Panc1 (cell line): Measurements from ENCODE around the gene ASCC3. TPM values are rescaled to one million over a fixed set of nuclear protein-coding genes. Genes with fewer than 3 reads are reported as not detected.

Experiments used
- ATAC-seq: fragments of 200-7000 bp; cut with Tn5 transposase; 2 replicates; pipeline ENCODE4 v1.9.1; 2020; ENCODE audit warnings: mild to moderate bottlenecking, moderate library complexity
- BruUV-seq: library from RNA; stranded (reverse); fragments of 400-500 nt; replicated peaks from 2 replicates; lab custom pipeline; 2021; lab: Mats Ljungman, UMichigan
- CTCF ChIA-PET: fragments of 300-600 bp; sonication (Branson Sonifier 250); formaldehyde crosslinking; loops from one replicate; lab custom pipeline; 2022; ENCODE audit warnings: antibody characterized with exemption; lab: Charles Lee
- POLR2A ChIA-PET: fragments of 300-600 bp; sonication (Branson Sonifier 250); formaldehyde crosslinking; loops from one replicate; lab custom pipeline; 2022; ENCODE audit warnings: antibody characterized with exemption; lab: Charles Lee
- DNase-seq: peaks from one replicate; pipeline ENCODE4 v3.0.0-alpha.2; 2010; ENCODE audit warnings: low read depth, low spot score
- H3K27ac ChIP-seq: 2 replicates; pipeline ENCODE4 v1.5.1; 2011; ENCODE audit warnings: mild to moderate bottlenecking, low read length, inconsistent platforms
- H3K27me3 ChIP-seq: fragments of 200-500 bp; sonication (Bioruptor generic); 2 replicates; pipeline ENCODE4 v1.6.0; 2014; ENCODE audit warnings: low read length, inconsistent platforms; ENCODE audit not compliant: control insufficient read depth, insufficient read depth
- H3K36me3 ChIP-seq: fragments of 200-500 bp; sonication (Bioruptor generic); 2 replicates; pipeline ENCODE4 v1.5.1; 2014; ENCODE audit warnings: inconsistent platforms, mild to moderate bottlenecking, low read length, moderate library complexity; ENCODE audit not compliant: control insufficient read depth, insufficient read depth
- H3K4me1 ChIP-seq: 2 replicates; pipeline ENCODE4 v1.5.1; 2011; ENCODE audit warnings: inconsistent platforms, mild to moderate bottlenecking, low read length, moderate library complexity; ENCODE audit not compliant: control insufficient read depth, insufficient read depth
- H3K4me3 ChIP-seq, 2 experiments: 2 replicates each; pipeline ENCODE4 v1.5.1; 2011 to 2012; ENCODE audit warnings: low read depth in 2 of 2, low read length in 2 of 2, mild to moderate bottlenecking in 2 of 2, inconsistent platforms in 1 of 2, moderate library complexity in 1 of 2
- H3K9me3 ChIP-seq: fragments of 200-500 bp; sonication (Bioruptor generic); 2 replicates; pipeline ENCODE4 v1.5.1; 2014; ENCODE audit warnings: low read depth, mild to moderate bottlenecking, inconsistent platforms, low read length, moderate library complexity; ENCODE audit not compliant: control insufficient read depth, insufficient read depth
- POLR2AphosphoS5 ChIP-seq: IDR thresholded peaks from 2 replicates; pipeline ENCODE4 v1.6.1; 2012; ENCODE audit warnings: mild to moderate bottlenecking, low read depth, low read length, moderate library complexity
- SIN3A ChIP-seq: IDR thresholded peaks from 2 replicates; pipeline ENCODE4 v1.6.1; 2012; ENCODE audit warnings: low read depth, mild to moderate bottlenecking, low read length, moderate library complexity, borderline replicate concordance; ENCODE audit not compliant: insufficient read depth
- TCF7L2 ChIP-seq: IDR thresholded peaks from 2 replicates; pipeline ENCODE4 v1.6.1; 2011; ENCODE audit warnings: mild to moderate bottlenecking, low read depth, low read length, inconsistent platforms
- in situ Hi-C: cut with HindIII; loops from 2 replicates; pipeline ENCODE4 v1.10.0; 2016; ENCODE audit warnings: low sequenced_read_pairs, low pct_unique_long_range_greater_than_20kb
- intact Hi-C: fragments of 100-400 bp; cut with micrococcal nuclease; formaldehyde crosslinking; loops from one replicate; pipeline ENCODE4 v1.10.0; 2022; ENCODE audit not compliant: unreplicated experiment
- total RNA-seq: library from RNA; stranded (reverse); gene quantifications from one replicate; pipeline ENCODE4 v1.2.1, GENCODE V29; 2021; ENCODE audit not compliant: unreplicated experiment
- TF ChIP-seq, protein P1 (sequence below), 2 experiments: IDR thresholded peaks; 2 replicates each; pipeline ENCODE4 v1.6.1; 2011 to 2012; ENCODE audit warnings: low read depth in 2 of 2, control low read depth in 1 of 2, low read length in 1 of 2, mild to moderate bottlenecking in 1 of 2, moderate library complexity in 1 of 2; ENCODE audit not compliant: insufficient read depth in 1 of 2
- TF ChIP-seq, protein P2 (sequence below): fragments of 450-650 bp; IDR thresholded peaks from 2 replicates; pipeline ENCODE4 v1.5.1; 2017; ENCODE audit warnings: mild to moderate bottlenecking

The ASCC3 gene
- total RNA-seq, 1 experiment from 2014 or later, result 46.9 TPM

DNA sequence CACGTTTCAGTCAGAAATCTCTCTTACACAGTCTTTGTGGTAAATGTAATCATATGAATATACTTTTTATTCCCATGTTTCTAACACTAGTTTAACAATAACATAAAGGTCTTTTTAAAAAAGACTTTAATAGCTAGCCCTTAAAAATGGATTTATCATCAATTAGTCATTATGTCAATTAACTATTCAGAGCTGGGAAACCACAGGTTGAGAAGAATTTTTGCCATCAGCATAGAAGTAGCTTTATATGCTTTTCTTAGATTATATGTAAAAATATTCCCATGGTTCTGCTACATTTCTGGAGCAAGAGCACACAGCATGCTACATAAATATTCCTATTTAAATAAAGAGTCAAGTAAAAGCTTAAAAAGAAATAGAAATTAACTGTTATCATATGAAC, 35.5 kb downstream of the ASCC3 start:
- ChIA-PET POLR2A (no interaction called here), CTCF (no interaction called here)
- DNase-seq (no peak), ATAC-seq (no peak)
- Histone ChIP-seq H3K36me3 (peaks cover 4% of the 10 kb centered on the region), H3K4me1 (peaks cover 2% of the 10 kb centered on the region; the same call in 1 of the 2 replicates), H3K27me3 (no peaks in the 10 kb centered on the region), H3K27ac (no peak overlapping the region), H3K4me3 (no peak overlapping the region), H3K9me3 (no peaks in the 10 kb centered on the region)
- in situ Hi-C loops, result no loop called here
- intact Hi-C loops, result no loop called here
- no TSS peak for BruUV-seq
- TF ChIP-seq, protein P1, sequence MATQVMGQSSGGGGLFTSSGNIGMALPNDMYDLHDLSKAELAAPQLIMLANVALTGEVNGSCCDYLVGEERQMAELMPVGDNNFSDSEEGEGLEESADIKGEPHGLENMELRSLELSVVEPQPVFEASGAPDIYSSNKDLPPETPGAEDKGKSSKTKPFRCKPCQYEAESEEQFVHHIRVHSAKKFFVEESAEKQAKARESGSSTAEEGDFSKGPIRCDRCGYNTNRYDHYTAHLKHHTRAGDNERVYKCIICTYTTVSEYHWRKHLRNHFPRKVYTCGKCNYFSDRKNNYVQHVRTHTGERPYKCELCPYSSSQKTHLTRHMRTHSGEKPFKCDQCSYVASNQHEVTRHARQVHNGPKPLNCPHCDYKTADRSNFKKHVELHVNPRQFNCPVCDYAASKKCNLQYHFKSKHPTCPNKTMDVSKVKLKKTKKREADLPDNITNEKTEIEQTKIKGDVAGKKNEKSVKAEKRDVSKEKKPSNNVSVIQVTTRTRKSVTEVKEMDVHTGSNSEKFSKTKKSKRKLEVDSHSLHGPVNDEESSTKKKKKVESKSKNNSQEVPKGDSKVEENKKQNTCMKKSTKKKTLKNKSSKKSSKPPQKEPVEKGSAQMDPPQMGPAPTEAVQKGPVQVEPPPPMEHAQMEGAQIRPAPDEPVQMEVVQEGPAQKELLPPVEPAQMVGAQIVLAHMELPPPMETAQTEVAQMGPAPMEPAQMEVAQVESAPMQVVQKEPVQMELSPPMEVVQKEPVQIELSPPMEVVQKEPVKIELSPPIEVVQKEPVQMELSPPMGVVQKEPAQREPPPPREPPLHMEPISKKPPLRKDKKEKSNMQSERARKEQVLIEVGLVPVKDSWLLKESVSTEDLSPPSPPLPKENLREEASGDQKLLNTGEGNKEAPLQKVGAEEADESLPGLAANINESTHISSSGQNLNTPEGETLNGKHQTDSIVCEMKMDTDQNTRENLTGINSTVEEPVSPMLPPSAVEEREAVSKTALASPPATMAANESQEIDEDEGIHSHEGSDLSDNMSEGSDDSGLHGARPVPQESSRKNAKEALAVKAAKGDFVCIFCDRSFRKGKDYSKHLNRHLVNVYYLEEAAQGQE (IDR thresholded peaks at IDR 0.05; ENCODE audit: insufficient read depth in 1 of 2, low read depth in 2 of 2, low read length in 1 of 2), result no peak
- TF ChIP-seq, protein P2, sequence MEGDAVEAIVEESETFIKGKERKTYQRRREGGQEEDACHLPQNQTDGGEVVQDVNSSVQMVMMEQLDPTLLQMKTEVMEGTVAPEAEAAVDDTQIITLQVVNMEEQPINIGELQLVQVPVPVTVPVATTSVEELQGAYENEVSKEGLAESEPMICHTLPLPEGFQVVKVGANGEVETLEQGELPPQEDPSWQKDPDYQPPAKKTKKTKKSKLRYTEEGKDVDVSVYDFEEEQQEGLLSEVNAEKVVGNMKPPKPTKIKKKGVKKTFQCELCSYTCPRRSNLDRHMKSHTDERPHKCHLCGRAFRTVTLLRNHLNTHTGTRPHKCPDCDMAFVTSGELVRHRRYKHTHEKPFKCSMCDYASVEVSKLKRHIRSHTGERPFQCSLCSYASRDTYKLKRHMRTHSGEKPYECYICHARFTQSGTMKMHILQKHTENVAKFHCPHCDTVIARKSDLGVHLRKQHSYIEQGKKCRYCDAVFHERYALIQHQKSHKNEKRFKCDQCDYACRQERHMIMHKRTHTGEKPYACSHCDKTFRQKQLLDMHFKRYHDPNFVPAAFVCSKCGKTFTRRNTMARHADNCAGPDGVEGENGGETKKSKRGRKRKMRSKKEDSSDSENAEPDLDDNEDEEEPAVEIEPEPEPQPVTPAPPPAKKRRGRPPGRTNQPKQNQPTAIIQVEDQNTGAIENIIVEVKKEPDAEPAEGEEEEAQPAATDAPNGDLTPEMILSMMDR, result no peak
- TF ChIP-seq SIN3A, result no peak
- TF ChIP-seq POLR2AphosphoS5, result no peak
- no peak for TF ChIP-seq TCF7L2

DNA sequence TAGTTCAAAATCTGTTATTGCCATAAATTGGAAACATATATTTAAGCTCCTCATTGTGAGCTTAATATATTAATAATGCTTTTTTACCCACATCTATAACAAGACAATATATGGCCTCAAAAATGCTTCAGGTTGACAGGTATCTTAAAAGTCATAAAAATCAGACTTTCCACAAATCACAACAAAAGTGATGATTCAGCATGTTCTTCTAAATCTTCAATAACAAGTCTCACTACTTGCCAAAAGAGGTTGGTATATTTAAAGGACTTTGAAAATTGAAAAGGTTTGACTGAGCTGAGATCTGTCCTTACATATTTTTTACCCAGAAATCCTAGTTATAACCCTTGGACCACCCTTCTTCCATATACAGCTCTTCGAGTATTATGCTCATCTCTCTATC, 41.7 kb downstream of the ASCC3 start:
- Histone ChIP-seq H3K4me3 (no peak overlapping the region), H3K9me3 (no peaks in the 10 kb centered on the region), H3K36me3 (no peaks in the 10 kb centered on the region), H3K27ac (no peak overlapping the region), H3K4me1 (no peaks in the 10 kb centered on the region), H3K27me3 (no peaks in the 10 kb centered on the region)
- DNase-seq (no peak), ATAC-seq (no peak)
- in situ Hi-C loops (no loop called here), intact Hi-C loops (no loop called here)
- no TSS peak for BruUV-seq
- POLR2A ChIA-PET, result no interaction called here
- TF ChIP-seq SIN3A (no peak), POLR2AphosphoS5 (no peak), TCF7L2 (no peak)
- TF ChIP-seq, protein P2, result no peak
- TF ChIP-seq, protein P1 (IDR thresholded peaks at IDR 0.05; ENCODE audit: insufficient read depth in 1 of 2, low read depth in 2 of 2, low read length in 1 of 2), result no peak
- CTCF ChIA-PET, result no interaction called here
